ENCODE data around the gene SFPQ.
A peak's percentile ranks its signal among the peaks of the same experiment; 100 is the strongest.

Gene SFPQ

GRCh38 chr1:35181790-35182455, 11.0 kb downstream of the SFPQ start:
- no peak overlapping the region for H3K4me2 ChIP-seq (ENCODE audit: low read length)
- no peak overlapping the region for H3K9ac ChIP-seq
- no peak overlapping the region for H3K4me3 ChIP-seq (ENCODE audit: low read depth, low read length)
- H2AFZ ChIP-seq = no peak overlapping the region
- H3K27ac ChIP-seq = no peak overlapping the region
- H3K27me3 ChIP-seq (ENCODE audit: control insufficient read depth, insufficient read depth, low read length) = no peaks in the 10 kb centered on the region
- no peak for TF ChIP-seq CTCF (IDR thresholded peaks at IDR 0.05)
- no peaks in the 10 kb centered on the region for H3K79me2 ChIP-seq
- no peaks in the 10 kb centered on the region for H3K9me3 ChIP-seq (ENCODE audit: control insufficient read depth, low read length)
- no peaks in the 10 kb centered on the region for H3K36me3 ChIP-seq (ENCODE audit: control insufficient read depth, insufficient read depth, low read length)
- H3K4me1 ChIP-seq = peaks cover 18% of the 10 kb centered on the region

- H2AFZ ChIP-seq = no peak overlapping the region
- no peak overlapping the region for H3K27ac ChIP-seq
- H3K9me3 ChIP-seq (ENCODE audit: control insufficient read depth, low read length) = no peaks in the 10 kb centered on the region
- H3K4me2 ChIP-seq (ENCODE audit: low read length) = no peak overlapping the region
- H3K4me3 ChIP-seq (ENCODE audit: low read depth, low read length) = no peak overlapping the region
- no peaks in the 10 kb centered on the region for H3K36me3 ChIP-seq (ENCODE audit: control insufficient read depth, insufficient read depth, low read length)
- H3K9ac ChIP-seq = no peak overlapping the region
- H3K4me1 ChIP-seq = peaks cover 12% of the 10 kb centered on the region
- H3K27me3 ChIP-seq (ENCODE audit: control insufficient read depth, insufficient read depth, low read length) = no peaks in the 10 kb centered on the region
- H3K79me2 ChIP-seq = no peaks in the 10 kb centered on the region
- TF ChIP-seq CTCF (IDR thresholded peaks at IDR 0.05) = no peak
These were observed 12.1 kb downstream of the SFPQ start for GRCh38 chr1:35180776-35181374.

DNA sequence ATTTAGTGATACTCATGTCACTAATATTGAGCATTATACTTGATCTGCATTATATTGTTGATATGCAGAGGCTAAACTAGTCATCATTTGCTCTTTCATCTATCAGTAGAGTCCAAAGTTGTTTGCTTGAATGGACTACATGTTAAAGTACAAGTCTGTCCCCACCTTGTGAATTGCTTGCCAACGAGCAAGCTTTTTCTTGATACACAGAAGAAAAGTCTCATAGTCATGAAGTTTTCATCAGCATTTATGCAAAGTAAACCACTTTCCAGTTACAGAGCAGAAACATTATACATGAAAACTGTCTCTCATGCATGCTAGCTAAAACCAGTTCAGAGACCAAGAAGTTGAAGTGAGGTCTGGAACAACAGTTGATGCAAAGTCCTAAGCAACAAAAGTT, 13.0 kb downstream of the SFPQ start:
- Histone ChIP-seq H3K27ac (no peak overlapping the region), H3K4me1 (peaks cover 12% of the 10 kb centered on the region), H3K9me3 (ENCODE audit: control insufficient read depth, low read length) (no peaks in the 10 kb centered on the region), H3K36me3 (ENCODE audit: control insufficient read depth, insufficient read depth, low read length) (no peaks in the 10 kb centered on the region), H3K79me2 (no peaks in the 10 kb centered on the region), H3K27me3 (ENCODE audit: control insufficient read depth, insufficient read depth, low read length) (no peaks in the 10 kb centered on the region), H3K9ac (no peak overlapping the region), H3K4me3 (ENCODE audit: low read depth, low read length) (no peak overlapping the region), H3K4me2 (ENCODE audit: low read length) (peak overlapping the region; percentile 9), H2AFZ (no peak overlapping the region)
- TF ChIP-seq CTCF (IDR thresholded peaks at IDR 0.05) = no peak

GRCh38 chr1:35178874-35179380, 14.0 kb downstream of the SFPQ start:
- TF ChIP-seq CTCF (IDR thresholded peaks at IDR 0.05) = no peak
- H3K36me3 ChIP-seq (ENCODE audit: control insufficient read depth, insufficient read depth, low read length) = no peaks in the 10 kb centered on the region
- no peaks in the 10 kb centered on the region for H3K27me3 ChIP-seq (ENCODE audit: control insufficient read depth, insufficient read depth, low read length)
- H2AFZ ChIP-seq = no peak overlapping the region
- no peak overlapping the region for H3K9ac ChIP-seq
- no peaks in the 10 kb centered on the region for H3K9me3 ChIP-seq (ENCODE audit: control insufficient read depth, low read length)
- no peak overlapping the region for H3K4me3 ChIP-seq (ENCODE audit: low read depth, low read length)
- no peaks in the 10 kb centered on the region for H3K79me2 ChIP-seq
- H3K4me1 ChIP-seq = peaks cover 14% of the 10 kb centered on the region
- no peak overlapping the region for H3K27ac ChIP-seq
- no peak overlapping the region for H3K4me2 ChIP-seq (ENCODE audit: low read length)

GRCh38 chr1:35178295-35178695, 14.7 kb downstream of the SFPQ start:
- Histone ChIP-seq H2AFZ (no peak overlapping the region), H3K9ac (no peak overlapping the region), H3K36me3 (ENCODE audit: control insufficient read depth, insufficient read depth, low read length) (no peaks in the 10 kb centered on the region), H3K27me3 (ENCODE audit: control insufficient read depth, insufficient read depth, low read length) (no peaks in the 10 kb centered on the region), H3K4me2 (ENCODE audit: low read length) (no peak overlapping the region), H3K4me3 (ENCODE audit: low read depth, low read length) (no peak overlapping the region), H3K4me1 (peaks cover 16% of the 10 kb centered on the region), H3K27ac (no peak overlapping the region), H3K79me2 (no peaks in the 10 kb centered on the region), H3K9me3 (ENCODE audit: control insufficient read depth, low read length) (no peaks in the 10 kb centered on the region)
- no peak for TF ChIP-seq CTCF (IDR thresholded peaks at IDR 0.05)

All from parathyroid adenoma (tissue), 2 donors.